GM18909 (cell line): ENCODE results near the gene MRPS18A.
A peak's percentile ranks its signal among the peaks of the same experiment; 100 is the strongest.
"Not testable (repeated sequence)": the region's sequence is repeated elsewhere in the genome, so short reads cannot be mapped to it uniquely, and the experiment has no call there.

Source experiments
- ATAC-seq: cut with Tn5 transposase; IDR thresholded peaks from one replicate; pipeline ENCODE4 v1.9.1; 2021; ENCODE audit warnings: mild to moderate bottlenecking; ENCODE audit not compliant: unreplicated experiment, poor library complexity

The MRPS18A gene

DNA sequence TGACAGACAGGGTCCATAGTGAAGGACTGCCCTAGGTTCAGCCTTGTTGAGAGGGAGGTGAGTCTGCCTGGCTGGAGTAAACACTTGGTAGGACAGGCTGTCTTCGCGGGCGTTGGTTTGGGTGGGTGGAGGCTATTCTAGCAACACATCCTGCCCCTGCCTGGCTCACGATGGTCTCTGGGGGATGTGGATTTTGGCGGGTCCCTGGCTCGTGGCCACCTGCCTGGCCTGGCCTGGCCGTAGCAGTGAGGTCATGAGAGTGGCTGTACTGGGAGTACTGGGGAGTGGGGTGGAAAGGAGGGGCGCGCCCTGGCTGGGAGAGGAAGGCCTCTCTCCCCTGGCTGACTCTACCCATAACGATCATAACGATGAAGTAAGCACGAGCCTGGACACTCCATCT lies 30.2 kb upstream of the MRPS18A start:
- no peak for ATAC-seq

DNA sequence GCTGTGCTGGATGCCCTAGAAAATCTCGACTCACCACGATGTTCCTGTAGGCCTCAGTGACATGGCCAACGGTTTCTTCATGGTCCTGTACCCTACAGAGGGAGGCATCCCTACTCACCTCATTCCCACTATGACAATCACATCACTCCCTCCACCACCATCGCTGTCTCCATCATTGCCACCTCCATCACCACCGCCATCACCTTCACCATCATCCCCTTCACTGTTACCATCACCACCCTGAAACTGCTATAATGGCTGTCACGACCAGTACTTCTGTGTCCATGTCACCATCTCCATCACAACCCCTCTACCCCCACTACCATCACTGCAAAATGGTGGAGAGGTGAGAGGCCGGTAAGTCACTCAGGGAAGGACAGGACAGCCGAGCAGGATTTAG lies 29.8 kb upstream of the MRPS18A start:
- ATAC-seq: no peak

DNA sequence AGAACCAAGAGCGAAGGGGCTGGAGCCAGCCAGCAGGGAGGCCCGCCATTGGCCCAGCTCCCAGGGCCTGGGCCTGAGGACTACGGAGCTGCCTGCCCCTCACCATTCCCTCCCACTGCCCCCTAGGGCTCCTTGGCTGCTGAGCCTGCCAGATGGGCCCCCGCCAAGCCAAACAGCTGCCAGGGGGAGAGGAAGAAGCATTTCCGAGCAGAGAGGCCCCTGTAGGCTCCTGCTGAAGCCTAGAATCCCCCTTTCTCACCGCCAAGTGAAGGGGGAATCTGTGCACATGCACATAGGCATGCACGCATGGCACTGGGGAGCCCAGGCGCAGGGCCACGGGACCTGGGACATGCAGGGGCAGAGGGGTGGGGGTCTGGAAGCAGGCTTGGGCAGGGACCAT lies 28.5 kb upstream of the MRPS18A start:
- no peak for ATAC-seq

DNA sequence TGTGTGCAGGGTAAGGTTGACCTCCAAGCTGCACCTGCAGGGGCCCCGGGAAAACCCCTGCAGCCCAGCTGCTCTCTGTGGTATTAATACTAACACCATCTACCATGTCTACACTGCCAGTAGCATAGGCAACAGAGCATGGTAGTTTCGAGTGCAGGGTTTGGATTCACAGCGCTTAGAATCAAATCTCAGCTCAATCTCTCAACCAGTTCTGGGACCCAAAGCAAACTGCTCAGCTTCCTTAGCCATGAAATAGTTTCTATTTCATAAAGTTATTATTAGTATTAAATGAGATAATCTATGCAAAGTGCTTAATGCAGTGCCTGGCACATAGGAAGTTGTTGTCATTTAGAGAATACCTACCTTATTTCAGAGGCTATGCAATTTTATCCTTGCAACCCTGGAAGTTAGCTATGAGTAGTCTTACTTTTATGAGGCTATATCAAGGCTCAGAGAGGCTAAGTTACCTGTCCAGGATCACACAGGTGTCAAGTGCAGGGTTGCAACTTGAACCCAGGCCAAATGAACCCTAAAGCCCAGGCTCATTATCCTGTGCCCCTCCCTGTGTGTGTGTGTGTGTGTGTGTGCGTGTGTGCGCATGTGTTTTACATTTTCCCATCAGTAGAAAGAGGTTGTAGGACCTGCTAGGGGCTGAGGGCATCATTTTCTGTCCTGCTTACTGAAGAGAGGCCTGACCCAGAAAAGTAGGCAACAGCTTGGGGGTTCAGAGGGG lies 27.6 kb upstream of the MRPS18A start:
- peak; percentile 85 for ATAC-seq

DNA sequence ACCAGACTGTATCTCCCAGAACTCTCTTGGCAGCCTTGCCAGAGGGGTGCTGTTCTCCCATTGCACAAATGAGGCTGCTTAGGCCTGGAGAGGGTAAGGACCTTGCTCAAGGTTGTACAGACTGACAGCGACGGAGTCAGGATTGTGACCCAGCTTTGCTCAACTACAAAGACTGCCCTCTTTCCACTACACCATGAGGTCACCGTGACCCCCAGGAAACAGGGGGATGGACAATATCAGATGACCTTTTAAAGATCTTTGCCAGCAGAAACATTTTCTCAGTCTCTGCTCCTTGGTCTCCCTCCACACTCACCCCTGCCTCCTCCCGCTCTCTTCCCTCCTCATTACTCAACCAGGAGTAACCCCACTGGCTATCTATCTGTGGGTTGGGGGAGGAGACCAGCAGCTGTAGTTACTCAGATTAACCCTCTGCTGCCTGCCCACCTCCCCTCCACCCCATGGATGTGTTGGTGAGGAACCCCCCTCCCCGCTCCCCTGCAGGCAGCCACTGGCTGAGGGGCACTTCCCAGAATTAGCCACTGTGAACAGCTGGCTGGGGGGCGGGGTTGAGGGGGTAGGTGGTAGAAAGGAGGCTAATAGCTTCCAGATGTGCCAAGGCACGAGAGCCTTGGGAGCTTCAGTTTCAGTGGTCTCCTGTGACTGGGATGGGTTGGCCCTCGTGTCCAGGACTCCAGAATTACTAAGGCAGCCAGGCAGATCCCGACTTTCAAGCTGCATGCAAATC lies 26.9 kb upstream of the MRPS18A start:
- ATAC-seq: peak; percentile 26

DNA sequence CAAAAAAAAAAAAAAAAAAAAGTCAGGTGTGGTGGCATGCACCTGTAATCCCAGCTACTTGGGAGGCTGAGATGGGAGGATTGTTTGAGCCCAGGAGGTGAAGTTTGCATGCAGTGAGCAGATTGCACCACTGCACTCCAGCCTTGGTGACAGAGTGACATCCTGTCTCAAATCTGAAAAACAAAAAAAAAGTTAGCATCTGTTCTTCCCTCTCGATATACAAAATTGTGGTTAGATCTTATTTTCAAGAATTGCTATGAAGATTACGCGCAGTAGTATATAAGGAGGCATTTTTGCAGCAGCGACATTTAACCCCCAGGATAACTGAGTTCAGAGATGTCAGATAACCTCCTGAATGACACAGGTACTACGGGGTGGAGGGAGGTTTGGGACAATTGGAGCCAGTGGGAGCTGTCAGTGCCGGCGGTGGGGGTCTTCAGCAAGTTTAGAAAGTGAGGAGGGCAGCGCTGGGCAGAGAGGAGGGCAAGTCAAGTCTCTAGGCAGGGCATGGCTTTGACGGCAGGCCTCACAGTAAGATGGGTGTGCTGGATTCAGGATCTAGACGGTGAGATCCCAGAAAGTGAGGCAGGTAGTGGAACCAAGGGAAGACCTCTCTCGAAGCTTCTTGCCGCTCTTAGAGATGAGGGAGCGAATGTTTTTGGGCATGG lies 26.2 kb upstream of the MRPS18A start:
- no peak for ATAC-seq

DNA sequence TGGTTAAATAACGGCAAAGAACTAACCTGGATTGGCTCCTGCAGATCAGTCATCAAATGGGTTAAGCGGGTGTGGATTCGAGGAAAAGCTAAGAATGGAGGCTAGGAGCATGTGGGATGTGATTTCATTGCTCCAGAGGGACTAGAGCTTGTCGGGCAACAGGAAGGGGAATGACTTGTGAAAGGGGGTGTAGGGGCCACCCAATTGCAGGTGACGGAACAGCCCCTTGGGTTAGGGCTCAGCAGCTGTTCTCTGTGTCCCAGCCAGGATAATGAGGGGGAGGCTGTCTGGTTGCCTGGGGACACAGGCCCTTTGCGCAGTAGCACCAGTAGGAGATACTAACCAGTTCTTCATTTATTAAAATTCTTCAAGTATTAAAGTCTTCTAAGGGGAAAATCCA lies 25.0 kb upstream of the MRPS18A start:
- ATAC-seq: no peak

DNA sequence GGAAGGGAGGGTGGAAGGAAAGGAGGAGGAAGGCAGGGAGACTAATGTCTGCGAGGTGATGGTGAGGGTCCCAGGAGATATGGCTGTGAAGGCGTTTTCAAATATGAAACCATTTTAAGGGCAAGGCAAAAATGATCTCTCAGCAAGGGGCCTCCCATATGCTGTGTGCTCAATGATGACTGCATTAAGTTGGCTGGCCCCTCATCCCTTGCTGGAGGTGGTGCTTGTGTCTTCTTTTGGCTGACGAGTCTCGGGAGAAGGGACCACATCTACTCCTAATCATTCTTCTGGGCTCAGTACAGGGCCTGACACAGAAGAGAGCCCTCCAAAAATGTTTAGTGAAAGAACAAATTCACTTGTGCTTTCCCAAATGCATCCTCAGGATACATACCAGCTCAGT lies 23.0 kb upstream of the MRPS18A start:
- ATAC-seq: no peak

DNA sequence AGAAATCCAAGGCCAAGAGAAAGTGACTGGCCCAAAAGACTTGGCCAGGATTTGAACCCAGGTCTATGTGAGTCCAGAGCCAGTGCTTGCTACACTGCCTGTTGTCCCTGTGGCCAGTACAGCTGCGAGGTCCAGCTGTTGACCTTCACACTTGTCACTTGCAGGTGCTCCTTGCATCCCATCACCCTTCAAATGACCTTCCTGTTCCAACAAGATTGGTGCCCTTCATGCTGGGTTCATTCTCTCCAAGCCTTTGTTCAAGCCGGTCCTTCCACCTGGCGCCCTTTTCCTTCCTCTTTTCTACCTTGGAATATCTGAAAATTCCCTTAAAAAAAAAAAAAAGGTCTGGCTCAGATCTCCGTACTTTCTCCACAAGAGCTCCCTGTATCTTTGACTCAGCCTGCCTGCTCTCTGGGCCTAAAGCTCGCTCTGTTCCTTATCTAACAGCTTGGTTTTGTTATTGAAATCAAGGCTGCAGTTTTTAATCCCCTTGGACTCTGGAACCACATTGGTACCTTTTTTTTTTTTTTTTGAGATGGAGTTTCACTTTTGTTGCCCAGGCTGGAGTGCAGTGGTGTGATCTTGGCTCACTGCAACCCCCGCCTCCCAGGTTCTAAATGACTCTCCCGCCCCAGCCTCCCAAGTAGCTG lies 22.2 kb upstream of the MRPS18A start:
- ATAC-seq: no peak

DNA sequence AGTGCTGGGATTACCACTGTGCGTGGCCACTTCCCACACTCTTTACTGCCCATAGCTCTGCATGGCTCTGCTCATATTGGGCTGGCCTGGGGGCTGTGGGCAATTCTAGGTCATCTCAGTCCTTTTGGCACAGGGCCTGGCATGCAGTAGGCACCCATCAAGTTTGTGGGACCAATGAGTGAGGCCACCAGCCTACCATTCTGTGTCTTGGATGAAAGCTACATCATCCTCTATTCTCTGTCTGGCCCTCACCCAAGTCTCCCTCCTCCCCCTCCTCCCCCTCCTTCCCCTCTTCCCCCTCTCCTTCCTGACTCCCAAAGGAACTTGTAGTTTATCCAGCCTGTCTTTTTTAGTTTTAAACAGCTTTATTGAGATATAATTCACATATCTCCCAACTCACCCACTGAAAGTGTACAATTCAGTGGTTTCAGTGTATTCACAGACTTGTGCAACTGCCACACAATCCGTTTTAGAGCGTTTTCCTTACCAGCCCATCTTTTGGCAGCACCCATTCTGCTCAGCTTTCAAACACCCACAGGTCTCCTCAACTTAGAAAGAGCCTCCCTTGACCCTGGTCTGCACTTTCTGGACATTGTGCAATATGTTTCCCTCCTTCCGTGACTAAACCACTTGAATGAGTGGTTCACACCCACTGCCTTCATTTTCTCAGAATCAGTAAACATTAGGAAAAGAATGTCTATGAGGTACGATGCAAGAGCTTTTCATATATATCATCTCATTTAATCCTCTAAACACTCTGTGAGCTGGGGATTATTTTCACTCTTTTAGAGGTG lies 21.5 kb upstream of the MRPS18A start:
- ATAC-seq: no peak

DNA sequence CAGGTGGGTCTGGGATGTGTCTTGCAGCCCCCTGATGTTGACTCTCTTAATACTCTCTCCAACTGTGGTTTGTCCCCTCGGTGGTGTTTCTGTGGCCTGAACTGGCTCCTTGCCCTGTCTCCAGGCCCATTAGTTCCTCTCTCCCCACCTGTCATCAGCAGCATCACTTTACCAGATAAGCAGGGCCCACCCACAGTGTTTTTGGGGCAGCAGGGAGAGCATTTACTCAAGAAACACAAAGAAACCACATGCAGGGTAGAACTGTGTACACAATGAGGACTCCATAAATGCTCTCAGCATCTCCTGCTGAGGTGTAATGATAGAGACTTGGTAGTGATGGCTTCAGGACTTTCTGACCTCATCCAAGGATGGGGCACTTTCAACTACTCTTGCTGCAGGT lies 20.2 kb upstream of the MRPS18A start:
- ATAC-seq: no peak

DNA sequence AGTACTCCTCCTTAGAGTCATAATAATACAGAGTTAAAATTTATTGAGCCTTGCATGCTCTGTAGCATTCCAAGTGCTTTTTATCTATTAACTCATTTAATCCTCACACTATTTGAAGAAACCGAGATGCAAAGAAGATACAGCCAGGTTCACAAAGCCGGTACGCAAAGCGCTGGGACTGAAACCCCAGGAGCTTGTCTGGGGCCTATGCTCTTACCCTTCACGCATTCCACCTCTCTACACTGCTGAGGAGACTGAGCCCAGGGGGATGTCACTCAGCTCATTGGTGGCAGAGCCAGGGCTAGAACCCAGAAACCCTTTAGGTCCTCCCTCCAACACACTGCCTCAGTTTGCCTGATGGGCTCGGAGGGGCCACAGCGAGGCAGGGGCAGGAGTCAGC lies 19.7 kb upstream of the MRPS18A start:
- no peak for ATAC-seq

DNA sequence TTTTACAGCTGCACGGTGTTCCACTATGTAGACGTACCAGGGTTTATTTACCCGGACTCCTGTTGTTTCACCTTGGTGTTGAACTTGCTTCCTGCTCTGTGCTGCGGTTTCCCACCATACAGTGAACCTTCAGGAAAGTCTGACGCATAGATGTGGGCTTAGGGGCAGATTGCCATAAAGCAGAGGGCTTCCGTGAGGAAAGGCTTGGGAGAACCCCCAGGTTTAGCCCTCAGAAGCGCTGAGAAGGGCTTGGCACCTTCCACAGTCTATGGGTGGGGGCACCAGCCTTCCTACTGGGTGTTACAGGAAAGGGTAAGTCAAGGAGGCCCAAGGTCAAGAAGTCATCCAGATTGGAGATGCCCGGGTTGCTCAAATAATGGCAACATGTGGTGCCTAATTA lies 19.2 kb upstream of the MRPS18A start:
- ATAC-seq: no peak

DNA sequence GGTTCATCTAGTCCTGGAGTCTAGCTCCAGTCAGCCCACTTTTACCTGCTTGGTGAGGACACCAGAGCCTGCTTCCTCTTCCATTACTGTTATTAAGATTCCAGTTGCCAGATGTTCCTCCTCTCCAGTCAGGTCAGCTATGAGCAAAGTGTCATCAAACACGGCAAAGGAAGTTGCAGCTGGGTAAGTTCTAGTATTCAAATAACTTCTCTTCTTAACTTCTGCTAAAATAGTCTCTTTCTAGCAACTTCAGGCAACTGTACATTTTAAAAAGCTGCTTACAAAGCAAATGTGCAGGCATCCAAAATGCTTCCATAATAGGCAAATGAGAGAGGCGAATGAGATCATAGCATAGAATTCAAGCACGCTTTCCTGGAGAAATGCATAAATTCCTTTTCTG lies 18.4 kb upstream of the MRPS18A start:
- ATAC-seq: no peak

DNA sequence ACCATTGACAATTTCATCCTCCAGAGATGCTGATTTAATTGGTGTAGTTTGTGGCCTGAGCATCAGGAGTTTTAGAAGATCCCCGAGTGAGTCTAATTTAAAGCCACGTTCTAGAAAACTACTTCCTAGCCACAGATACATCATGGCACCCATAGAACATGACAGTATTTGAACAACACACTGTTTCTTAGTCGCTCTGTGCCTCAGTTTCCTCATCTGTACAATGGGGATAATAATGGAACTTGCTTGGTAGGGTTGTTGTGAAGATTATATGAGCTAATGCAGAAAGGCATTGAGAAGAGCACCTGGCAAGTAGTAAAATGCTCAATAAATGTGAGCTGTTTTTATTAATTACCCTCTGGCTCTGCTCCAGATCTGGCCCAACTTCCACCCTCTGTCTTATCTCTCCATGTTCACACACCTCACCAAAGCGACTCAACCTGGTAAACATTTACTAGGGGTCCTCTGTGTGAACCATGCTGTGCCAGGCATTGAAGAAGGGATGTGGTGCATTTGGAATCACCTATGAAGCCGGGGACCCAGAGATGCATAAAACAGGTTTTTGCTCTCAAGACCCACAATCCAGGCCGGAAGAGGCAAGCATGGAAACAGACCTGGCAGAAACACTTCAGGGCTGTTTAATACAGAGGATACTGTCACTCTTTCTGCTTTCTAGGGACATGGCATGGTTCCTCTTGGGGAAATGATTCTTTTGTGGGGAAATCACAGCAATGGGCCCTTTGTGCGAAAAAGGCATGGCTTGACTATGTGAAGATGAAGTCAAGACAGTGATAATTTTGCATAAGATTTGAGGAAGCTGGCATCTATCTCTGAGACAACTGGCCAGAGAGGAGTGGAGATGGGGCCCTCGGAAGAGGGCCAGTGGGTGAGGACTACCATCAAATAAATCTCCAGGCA lies 16.2 kb upstream of the MRPS18A start:
- ATAC-seq: no peak

DNA sequence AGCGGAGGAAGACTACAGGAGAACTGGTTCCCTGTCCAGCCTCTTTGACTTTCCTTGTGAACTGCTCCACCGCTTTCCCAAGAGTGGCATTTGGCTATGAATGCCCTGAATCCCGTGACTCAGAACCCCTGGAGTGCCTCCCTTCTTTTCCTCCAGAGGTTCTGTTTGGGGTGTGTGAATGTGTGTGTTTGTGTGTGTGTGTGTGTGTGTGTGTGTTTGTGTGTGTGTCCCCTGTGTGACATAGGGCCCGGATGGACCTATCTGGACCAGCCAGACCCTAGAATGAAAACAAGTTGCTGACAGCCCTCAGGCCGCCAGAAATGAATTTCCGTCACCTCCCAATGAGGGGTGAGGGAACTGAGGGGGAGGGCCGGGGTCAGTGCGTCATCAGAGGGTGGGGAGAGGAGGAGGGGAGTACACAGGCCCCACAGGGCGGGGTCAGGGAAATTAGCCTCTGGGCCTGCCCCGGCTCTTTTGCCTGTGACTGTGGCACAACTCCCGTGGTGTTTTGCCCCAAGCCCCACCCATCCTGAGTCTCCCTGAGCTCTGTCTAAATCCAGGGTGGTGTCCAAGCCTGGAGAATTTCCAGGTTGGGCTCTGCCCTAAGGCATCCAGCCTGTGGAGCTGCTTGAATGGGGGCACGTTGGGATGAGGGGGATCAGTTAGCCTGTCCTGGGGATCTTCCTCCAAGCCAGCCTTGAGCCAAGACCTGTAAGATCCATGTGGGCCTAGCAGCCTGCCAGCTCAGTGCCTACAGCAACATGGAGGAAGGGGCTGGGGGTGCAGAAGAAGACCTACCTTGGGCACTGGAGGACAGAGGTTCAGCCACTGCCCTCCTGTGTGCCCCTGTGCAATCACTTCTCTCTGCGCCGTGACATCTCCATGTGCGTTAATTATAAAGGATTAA lies 15.2 kb upstream of the MRPS18A start:
- ATAC-seq: peak; percentile 59

DNA sequence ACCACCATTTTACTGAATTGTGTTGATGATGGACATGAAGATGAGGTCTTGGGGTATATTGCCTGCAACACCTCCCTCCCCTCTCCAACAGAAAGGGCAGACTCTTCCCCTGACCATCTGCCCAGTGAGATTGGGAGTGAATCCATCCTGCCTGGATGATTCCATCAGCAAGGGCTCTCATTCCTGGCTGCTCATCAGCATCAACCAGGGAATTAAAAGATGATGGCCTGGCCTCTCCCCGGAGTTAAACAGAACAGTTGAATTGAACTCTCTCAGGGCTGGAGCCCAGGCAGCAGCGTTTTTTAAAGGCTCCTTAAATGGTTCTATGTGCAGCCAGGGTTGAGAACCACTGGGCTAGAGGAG lies 14.6 kb upstream of the MRPS18A start:
- no peak for ATAC-seq

DNA sequence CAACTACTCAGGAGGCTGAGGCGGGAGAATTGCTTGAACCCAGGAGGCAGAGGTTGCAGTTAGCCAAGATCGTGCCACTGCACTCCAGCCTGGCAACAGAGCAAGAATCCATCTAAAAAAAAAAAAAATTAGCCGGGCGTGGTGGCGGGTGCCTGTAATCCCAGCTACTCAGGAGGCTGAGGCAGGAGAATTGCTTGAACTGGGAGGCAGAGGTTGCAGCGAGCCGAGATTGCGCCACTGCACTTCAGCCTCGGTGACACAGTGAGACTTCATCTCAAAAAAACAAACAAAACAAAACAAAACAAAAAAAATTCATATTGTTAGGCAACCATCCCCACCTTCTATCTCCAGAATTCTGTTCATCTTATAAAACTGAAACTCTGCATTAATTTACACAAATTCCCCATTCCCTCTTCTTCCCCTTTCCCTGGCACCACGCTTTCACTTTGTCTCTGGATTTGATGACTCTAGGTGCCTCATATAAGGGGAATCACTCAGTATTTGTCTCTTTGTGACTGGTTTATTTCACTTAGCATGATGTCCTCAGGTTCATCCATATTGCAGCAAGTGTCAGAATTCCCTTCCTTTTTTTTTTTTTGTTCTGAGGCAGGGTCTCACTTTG lies 13.5 kb upstream of the MRPS18A start:
- ATAC-seq: not testable (repeated sequence)
